NK-92 treated with Interleukin-12 subunit alpha and Interleukin-12 subunit beta, amount 100 ng/mL, for 24 hours (cell line): Measurements from ENCODE around the gene LIN9.
"Not testable (repeated sequence)": the region's sequence is repeated elsewhere in the genome, so short reads cannot be mapped to it uniquely, and the experiment has no call there.

Experiments used
- DNase-seq: peaks from one replicate; lab custom pipeline; 2025; lab: John Stamatoyannopoulos, UW

Gene LIN9

DNA sequence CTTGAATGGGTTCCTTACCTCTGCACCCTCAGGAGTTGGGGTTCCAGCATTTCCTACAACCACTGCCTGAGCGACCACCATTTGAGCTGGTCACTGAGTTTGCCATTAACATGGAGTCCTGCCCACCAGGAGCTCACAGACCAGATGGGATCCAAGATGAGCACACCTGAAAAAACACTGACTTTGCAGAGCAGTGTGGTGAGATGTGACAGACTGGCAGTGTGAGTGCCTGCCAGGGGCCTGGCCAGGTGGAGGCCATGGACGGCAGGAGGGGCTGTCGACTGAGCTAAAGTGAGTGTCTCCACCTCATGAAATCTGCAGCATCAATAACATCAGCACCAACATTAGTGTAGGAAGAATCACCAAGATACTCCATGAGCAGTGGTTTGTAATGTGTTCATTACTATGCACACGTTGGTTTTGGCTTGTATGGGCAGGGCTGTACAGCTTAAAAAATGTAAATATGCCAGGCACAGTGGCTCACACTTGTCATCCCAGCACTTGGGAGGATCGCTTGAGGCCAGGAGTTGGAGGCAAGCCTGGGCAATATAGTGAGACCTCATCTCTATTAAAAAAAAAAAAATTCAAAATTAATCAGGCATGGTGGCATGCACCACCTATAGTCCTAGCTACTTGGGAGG is 97.7 kb downstream of the LIN9 start:
- no peak for DNase-seq

DNA sequence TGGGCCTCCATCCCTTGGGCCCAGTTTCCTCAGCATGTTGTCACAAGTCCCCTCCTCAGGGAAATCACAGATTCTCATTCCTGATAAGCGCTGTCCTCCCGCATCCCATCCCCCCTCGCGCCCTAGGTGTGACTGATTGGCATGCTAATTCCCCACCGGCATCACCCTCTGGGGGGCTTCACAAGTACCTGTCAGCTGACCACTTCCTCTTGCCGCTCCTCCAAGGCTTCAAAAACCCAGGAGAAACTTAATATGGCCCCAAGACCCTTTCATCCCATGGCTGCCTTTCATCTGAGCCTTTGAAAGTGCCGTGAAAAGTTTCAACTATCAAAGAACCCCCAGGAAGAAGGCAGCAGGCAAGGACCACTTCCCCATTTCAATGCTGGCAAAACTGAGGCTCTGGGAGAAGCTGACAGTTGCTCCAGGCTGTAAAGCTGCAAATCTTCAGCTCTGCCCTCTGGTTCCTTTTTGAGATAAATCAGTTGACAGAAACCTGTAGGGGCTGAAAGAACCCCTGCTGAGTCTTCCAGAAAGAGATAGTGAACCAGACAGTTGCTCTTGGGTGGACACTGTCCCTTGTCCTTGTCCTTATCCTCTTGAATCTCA is 98.3 kb downstream of the LIN9 start:
- DNase-seq, result no peak

- no peak for DNase-seq
Observed at GRCh38 chr1:226209307-226210059, 99.5 kb downstream of the LIN9 start.

GRCh38 chr1:226207048-226207447 is 101.9 kb downstream of the LIN9 start:
- no peak for DNase-seq

DNA sequence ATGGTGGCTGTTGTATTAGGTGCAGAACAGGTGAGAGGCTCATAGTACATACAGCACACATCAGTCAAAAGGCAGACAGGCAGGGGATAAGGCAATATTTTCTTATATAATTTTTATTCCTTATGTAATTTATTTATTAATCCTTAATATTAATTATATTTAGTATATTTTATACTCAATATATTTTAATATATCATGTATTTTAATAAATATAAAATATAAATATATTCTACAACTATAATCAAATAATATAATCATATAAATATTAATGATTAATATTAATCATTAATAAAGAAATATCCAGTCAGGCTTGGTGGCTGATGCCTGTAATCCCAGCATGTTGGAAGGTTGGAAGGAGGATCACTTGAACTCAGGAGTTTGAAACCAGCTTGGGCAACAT is 104.8 kb downstream of the LIN9 start:
- no peak for DNase-seq

DNA sequence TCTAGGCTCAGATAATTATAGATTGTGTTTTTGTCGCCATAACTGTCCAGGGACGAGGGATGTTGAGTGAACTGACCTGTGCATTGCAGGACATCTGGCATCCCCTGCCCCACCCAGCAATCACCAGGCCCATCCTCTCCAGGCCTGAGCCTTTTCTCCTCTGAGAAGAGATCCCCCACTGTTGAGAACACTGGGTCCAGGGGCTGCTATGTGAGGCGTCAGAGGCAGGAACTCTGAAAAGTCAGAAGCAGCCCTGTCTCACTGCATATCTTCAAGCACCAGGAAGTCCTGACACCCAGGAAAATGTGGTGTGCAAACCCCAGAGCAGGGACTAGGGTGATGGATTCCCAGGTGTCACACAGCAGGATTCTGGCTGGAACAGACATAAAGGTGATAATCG is 105.3 kb downstream of the LIN9 start:
- DNase-seq, result no peak

- DNase-seq, result no peak
Observed at GRCh38 chr1:226203240-226203639, 105.7 kb downstream of the LIN9 start.

DNA sequence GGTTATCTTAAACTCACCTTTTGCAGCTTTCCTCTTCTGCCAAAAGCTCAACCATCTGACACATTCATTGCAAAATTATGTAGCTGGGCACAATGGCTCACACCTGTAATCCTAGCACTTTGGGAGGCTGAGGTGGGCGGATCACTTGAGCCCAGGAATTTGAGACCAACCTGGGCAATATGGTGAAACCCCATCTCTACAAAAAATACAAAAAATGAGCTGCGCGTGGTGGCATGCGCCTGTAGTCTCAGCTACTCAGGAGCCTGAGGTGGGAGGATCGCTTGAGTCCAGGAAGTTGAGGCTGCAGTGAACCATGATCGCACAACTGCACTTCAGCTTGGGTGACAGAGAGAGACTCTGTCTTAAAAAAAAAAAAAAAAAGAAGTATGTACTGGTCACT is 106.3 kb downstream of the LIN9 start:
- not testable (repeated sequence) for DNase-seq

- DNase-seq, result no peak
Observed at GRCh38 chr1:226202246-226202645, 106.7 kb downstream of the LIN9 start.

- no peak for DNase-seq
Observed at GRCh38 chr1:226201029-226201593, 107.9 kb downstream of the LIN9 start.

GRCh38 chr1:226199971-226200370 is 109.0 kb downstream of the LIN9 start:
- no peak for DNase-seq

- no peak for DNase-seq
Observed at GRCh38 chr1:226195144-226195543, 113.8 kb downstream of the LIN9 start.

DNA sequence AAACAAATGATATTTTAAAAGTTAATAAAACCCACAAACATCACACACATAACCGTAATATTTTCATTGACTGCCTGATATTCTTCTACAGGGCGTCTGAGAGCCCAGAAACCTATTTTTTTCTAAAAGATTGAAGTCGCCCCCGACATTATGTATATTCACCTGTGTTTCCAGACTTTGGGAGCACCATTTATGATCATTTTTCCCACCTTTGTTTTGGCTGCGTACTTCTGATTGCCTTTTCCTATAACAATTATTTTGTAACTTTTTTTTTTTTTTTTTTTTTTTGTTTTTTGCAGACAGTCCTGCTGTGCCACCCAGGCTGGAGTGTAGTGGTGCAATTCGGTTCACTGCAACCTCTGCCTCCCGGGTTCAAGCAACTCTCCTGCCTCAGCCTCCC is 121.6 kb downstream of the LIN9 start:
- DNase-seq, result no peak

- DNase-seq, result no peak
Observed at GRCh38 chr1:226187019-226187322, 122.0 kb downstream of the LIN9 start.

DNA sequence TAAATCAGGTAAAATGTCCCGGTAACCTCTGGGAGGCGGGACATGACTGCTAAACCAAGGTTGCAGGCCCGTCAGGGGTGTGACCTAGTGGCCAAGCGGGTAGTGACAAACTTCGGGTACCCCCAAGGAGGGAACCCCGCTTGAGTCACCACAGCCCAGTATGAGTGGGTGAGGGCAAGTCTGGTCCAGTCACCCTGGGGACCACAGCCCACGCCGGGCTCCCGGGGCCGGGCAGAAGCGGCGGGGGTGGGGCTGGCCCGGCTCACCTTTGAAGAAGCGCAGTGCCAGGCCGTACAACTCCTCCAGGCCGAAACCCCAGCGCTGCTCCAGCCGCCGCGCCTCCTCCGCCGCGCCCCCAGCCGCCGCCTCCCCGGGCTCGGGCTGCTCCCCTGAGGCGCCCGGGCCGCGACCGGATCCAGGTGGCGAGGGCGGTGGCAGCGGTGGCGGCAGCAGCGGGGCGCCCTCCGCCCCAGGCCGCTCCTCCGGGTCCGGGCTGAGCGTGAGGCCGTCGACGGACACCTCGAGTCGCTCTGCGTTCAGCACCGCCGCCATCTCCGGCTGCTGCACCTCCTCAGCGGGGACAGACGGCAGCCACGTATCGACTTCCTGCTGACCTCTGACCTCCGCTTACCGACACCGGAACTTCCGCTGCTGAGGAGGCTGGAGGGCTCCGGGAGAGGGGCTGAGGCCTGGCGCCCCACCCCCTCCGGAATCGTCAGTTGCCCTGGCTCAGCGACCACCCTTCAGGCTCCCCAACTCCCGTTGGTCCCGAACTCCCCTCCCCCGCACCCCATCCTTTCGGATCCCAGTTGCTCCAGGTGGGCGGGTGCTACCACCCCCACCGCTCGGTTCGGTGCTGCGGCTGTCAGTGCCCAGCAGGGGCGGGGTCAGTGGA is 122.6 kb downstream of the LIN9 start, which contains the start of gene ACBD3:
Gene ACBD3, minus strand, starts transcription at position 618 of the 895 bp plus-strand sequence. Its CDS starts 66 bp downstream, at position 552.
- peak; percentile 78 for DNase-seq

DNA sequence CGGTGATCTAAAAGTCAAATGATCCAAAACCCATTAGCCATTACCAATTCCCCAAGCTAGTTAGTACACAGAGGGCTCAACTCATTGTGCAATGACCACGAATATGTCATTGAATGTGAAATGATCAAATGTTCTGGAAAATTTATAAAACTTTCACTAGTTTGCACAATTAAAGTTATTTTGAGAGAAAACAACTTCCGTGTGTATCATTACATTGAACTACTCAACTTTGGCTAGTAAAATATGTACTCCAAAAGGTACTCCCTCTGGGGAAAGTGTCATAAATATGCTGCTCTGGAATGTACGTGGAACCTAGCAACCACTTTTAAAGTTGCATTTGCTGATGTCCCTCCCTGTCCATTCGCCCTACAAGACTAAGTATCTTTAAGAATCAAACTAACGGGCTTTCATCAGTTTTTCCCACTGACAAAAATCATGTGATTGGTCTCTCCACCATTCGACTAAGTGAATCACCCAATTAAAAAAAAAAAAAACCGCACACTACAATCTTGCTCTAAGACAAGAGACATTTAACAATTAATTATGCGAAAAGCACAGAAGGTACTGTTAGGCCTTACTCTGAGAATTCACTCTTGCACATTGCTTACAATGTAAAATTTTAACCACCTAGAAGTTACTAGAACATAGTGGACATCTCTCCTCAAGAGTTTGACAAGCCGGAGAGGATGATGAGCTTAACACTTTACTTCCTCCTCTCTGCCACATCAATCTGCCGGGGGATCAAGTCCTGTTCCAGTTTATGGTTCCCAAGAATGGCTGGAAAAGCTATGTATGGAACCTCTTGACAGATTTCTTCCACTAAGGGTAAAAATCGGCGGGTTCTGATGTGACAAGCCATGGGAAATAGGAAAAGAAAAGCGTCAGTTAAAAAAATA is 123.6 kb downstream of the LIN9 start:
- no peak for DNase-seq

DNA sequence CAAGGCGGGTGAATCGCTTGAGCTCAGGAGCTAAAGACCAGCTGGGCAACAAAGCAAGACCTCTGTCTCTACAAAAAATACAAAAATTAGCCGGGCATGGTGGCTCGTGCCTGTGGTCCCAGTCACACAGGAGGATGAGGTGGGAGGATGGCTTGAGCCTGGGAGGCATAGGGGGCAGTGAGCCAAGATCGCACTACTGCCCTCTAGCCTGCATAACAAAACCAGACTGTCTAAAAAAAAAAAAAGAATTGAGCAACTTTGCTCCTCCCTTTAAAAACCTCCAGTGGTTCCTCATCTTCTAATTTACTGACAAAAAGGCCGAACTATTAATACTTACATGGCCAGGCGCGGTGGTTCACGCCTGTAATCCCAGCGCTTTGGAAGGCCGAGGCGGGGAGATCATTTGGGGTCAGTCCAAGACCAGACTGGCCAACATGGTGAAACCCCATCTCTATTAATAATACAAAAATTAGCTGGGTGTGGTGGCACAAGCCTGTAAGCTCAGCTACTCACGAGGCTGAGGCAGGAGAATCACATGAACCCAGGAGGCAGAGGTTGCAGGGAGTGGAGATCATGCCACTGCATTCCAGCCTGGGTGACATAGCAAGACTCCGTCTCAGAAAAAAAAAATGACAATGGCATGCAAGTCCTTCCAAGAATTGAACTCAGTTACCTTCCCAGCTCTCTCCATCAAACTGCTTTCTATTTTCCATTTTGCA is 126.8 kb downstream of the LIN9 start:
- DNase-seq, result no peak
